Measurements from ENCODE around the gene PLK3. TPM values are rescaled to one million over a fixed set of nuclear protein-coding genes. Genes with fewer than 3 reads are reported as not detected.

Gene PLK3
- total RNA-seq, 4 donors from 2014 or later: 7.4 to 18.4 (median 13.6) TPM

DNA sequence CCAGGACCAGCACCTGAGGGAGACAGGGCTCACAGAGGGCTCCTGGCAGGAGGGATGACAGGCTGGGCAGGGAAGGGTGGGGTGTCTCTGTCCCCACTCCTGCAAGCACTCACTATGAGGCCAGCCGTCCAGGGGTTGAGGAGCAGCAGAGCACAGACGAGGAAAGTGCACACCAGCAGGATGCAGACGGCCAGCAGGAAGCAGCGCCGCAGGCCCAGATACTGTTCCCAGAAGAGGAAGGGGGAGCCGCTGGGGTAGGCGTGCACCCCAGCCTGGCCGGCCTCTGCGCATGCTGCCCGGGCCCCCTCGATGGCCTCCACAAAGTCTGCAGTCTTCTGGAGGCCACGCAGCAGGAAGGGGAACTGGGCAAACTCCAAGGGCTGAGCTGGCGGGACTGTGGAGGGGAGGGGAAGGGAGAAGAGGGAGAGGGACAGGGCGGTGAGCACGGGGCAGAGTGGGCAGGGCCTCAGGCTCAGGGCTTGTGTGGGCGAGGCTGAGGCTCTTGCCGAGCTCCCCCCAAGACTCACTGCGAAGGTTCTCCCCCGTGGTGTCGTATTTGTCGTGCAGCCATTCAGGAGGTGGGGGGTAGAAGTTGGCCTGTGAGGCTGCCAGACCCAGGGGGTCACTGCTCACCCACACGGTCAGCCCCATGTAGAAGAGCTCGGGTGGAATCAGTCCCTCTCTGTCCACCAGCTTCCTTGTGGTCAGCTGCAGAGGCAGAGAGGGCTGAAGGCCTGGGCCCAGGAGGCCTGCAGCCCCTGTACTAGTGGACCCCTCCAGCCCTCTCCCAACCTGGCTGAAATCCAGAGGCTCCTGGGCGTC, 26.4 kb downstream of the PLK3 start:
- peaks cover 0 to 2% of the 10 kb centered on the region in 2 donors for H3K4me1 ChIP-seq
- H3K27ac ChIP-seq: peak overlapping the region in 1 of 3 donors; percentile 26
- WGBS, 2 donors: 68 to 76% methylated on average over 9 to 24 of the region's 24 CpGs
- no peaks in the 10 kb centered on the region for H3K36me3 ChIP-seq
- H3K4me3 ChIP-seq (replicated peaks in 1 of 3): no peak overlapping the region
- no peaks in the 10 kb centered on the region for H3K27me3 ChIP-seq
- intact Hi-C loops (cut with DNase I): no loop called here
- no peaks in the 10 kb centered on the region for H3K9me3 ChIP-seq
- DNase-seq: peak in 1 of 2 donors; percentile 14
- TF ChIP-seq POLR2A (IDR thresholded peaks at IDR 0.05): no peak
- TF ChIP-seq, protein P1, sequence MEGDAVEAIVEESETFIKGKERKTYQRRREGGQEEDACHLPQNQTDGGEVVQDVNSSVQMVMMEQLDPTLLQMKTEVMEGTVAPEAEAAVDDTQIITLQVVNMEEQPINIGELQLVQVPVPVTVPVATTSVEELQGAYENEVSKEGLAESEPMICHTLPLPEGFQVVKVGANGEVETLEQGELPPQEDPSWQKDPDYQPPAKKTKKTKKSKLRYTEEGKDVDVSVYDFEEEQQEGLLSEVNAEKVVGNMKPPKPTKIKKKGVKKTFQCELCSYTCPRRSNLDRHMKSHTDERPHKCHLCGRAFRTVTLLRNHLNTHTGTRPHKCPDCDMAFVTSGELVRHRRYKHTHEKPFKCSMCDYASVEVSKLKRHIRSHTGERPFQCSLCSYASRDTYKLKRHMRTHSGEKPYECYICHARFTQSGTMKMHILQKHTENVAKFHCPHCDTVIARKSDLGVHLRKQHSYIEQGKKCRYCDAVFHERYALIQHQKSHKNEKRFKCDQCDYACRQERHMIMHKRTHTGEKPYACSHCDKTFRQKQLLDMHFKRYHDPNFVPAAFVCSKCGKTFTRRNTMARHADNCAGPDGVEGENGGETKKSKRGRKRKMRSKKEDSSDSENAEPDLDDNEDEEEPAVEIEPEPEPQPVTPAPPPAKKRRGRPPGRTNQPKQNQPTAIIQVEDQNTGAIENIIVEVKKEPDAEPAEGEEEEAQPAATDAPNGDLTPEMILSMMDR (IDR thresholded peaks at IDR 0.05): no peak

DNA sequence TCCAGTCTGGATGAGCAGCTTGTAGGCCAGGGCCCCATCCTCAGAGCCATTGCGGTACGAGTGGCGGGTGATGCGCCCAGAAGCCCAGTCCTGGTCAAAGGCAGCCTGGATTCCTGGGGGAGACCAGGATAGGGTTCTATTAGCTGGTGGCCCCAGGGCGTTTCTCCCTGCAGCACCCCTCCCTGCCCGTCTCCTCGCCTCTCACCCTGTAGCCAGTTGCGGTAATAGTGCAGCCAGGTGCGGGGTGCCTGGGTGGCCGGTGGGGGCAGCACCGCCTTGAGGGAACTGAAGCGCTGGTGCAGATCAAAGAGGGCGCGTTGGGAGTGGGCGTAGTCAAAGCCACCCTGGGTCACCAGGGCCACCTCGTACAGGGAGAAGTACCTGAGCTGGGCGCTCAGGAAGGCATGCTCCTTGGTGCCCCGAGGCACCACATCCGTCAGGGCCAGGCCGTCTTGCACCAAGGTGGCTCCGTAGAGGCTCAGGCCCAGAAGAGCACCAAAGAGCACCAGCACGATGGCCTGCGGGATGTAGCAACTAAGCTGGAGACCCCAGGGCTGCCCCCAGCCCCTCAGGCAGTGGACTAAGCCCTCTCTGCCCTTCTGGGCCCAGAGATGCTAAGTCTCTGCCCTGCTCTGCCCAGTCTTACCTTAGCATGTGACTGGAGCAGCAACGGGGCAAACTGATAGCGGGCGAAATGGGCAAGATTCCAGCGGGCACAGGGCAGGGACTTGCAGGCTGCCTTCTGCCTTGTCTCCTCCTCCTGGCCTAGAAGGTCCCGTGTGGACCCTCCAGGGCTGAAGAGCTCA, 27.2 kb downstream of the PLK3 start:
- no peaks in the 10 kb centered on the region for H3K9me3 ChIP-seq
- H3K4me1 ChIP-seq: peaks cover 0 to 4% of the 10 kb centered on the region in 2 donors
- TF ChIP-seq POLR2A (IDR thresholded peaks at IDR 0.05): no peak
- TF ChIP-seq, protein P1 (IDR thresholded peaks at IDR 0.05): no peak
- WGBS, 2 donors: 88 to 90% methylated on average over 17 to 27 of the region's 28 CpGs
- H3K27me3 ChIP-seq: no peaks in the 10 kb centered on the region
- DNase-seq: no peak
- H3K27ac ChIP-seq: no peak overlapping the region
- H3K4me3 ChIP-seq (replicated peaks in 1 of 3): no peak overlapping the region
- no peaks in the 10 kb centered on the region for H3K36me3 ChIP-seq
- intact Hi-C loops (cut with DNase I): no loop called here

DNA sequence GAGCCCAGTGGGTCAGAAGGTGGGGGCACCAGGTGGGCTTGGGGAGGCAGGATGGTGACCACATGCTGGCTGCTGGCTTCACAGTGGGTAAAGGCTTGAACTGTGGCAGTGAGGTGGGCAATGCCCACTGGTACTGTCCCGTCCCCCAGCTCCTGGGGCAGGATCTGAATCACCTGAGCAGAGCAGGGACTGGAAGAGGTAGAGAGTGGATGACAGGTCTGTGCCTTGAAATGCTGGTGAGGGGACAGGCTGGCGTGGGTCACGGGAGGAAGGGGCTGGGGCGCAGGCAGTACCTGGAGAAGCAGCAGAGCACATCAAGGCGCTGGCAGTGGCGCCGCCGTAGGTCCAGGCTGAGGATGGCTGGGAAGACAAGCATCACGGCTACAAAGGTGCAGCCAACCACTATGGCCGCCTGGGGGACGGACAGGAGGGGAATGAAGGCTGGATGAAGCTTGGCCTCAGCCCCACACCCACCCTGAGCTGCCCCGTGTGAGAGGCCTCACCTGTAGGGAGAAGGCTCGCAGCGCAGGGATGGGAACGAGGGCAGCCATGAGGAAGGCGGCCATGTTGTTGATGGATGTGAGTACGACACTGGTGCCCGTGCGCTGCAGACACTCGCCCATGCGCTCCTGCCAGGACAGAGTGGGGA, 27.9 kb downstream of the PLK3 start:
- Histone ChIP-seq H3K27me3 (no peaks in the 10 kb centered on the region), H3K36me3 (no peaks in the 10 kb centered on the region), H3K9me3 (no peaks in the 10 kb centered on the region), H3K27ac (no peak overlapping the region), H3K4me3 (replicated peaks in 1 of 3) (no peak overlapping the region), H3K4me1 (peaks cover 0 to 4% of the 10 kb centered on the region in 2 donors)
- intact Hi-C loops (cut with DNase I): no loop called here
- no peak for DNase-seq
- TF ChIP-seq POLR2A (IDR thresholded peaks at IDR 0.05): no peak
- TF ChIP-seq, protein P1 (IDR thresholded peaks at IDR 0.05): no peak
- 93 to 97% methylated on average over 20 to 21 of the region's 21 CpGs for WGBS, 2 donors

DNA sequence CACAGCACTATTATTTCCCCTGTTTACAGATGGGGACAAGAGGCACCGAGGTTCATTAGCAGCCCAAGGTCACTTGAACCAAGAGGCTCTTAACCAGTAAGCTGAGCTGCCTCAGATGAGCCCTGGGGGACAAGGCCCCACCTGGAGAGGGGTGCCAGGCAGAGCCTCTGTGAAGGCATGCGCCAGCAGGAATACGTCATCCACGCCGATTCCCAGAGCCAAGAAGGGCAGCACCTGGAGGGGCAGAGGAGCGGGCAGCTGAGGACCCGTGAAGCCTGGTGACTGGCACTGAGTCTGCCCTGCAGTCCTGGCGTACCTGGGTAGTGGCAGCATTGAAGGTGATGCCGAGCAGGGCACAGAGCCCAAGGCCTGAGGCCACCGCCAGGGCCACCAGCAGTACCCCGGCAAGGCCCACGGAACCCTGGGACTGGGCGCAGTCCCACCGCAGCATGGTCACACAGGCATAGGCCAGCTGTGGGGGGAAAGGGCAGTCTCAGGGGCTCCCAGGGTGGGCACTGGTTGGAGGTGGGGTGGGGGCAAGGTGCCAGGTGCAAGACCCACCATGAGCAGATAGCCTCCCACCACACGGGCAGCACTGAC, 28.8 kb downstream of the PLK3 start:
- intact Hi-C loops (cut with DNase I): no loop called here
- Histone ChIP-seq H3K4me1 (peaks cover 0 to 4% of the 10 kb centered on the region in 2 donors), H3K9me3 (no peaks in the 10 kb centered on the region), H3K4me3 (replicated peaks in 1 of 3) (no peak overlapping the region), H3K27ac (no peak overlapping the region), H3K36me3 (no peaks in the 10 kb centered on the region), H3K27me3 (no peaks in the 10 kb centered on the region)
- TF ChIP-seq, protein P1 (IDR thresholded peaks at IDR 0.05): no peak
- TF ChIP-seq POLR2A (IDR thresholded peaks at IDR 0.05): no peak
- no peak for DNase-seq
- 75 to 87% methylated on average over 2 to 6 of the region's 15 CpGs for WGBS, 2 donors
